GM20000 (cell line): ENCODE results near the gene FOS.

Source experiments
- DNase-seq: peaks from one replicate; pipeline ENCODE4 v3.0.0; 2012; ENCODE audit warnings: low spot score
- TF ChIP-seq, protein P1 (sequence below): IDR thresholded peaks from 2 replicates; pipeline ENCODE4 v1.5.1; 2012; ENCODE audit warnings: mild to moderate bottlenecking, control low read depth; ENCODE audit errors: extremely low read depth, missing control alignments

FOS gene

DNA sequence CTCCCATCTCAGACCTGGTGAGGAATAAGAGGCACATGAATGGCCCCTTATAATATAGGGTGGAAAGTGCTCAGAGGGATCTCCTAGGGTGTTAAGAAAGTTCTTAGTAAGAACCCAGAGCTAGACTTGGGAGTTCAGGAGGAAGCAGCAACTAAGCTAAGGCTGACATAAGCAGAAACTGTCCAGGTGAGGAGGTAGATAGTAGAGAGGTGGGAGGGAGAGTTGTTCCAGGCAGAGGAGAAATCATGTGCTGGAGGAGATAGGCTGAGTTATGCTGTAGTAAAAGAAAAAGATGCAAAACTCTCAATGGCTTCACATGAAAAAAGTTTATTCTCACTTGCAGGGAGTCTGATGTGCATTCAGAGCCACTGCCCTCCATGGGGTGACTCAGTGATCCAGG is 50.7 kb downstream of the FOS start:
- TF ChIP-seq, protein P1, sequence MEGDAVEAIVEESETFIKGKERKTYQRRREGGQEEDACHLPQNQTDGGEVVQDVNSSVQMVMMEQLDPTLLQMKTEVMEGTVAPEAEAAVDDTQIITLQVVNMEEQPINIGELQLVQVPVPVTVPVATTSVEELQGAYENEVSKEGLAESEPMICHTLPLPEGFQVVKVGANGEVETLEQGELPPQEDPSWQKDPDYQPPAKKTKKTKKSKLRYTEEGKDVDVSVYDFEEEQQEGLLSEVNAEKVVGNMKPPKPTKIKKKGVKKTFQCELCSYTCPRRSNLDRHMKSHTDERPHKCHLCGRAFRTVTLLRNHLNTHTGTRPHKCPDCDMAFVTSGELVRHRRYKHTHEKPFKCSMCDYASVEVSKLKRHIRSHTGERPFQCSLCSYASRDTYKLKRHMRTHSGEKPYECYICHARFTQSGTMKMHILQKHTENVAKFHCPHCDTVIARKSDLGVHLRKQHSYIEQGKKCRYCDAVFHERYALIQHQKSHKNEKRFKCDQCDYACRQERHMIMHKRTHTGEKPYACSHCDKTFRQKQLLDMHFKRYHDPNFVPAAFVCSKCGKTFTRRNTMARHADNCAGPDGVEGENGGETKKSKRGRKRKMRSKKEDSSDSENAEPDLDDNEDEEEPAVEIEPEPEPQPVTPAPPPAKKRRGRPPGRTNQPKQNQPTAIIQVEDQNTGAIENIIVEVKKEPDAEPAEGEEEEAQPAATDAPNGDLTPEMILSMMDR, result no peak
- no peak for DNase-seq

DNA sequence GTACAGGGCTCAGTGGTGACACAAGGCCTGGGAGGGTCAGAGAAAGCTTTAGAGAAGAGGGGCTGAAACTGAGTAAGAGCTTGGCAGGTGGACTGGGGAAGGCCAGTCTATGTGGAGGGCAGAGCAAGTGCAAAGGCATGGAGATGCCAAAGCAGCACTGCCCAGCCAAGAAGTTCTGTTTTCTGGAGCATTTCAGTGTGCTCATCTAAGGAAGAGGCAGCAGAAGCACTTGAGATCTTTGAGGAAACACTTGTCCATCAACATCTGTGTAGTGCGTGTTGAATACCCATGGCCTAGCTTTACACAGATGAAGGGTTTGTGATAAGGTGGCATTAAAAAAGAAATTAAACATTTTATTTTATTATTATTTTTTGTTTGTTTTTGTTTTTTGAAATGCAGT is 52.8 kb downstream of the FOS start:
- DNase-seq, result no peak
- TF ChIP-seq, protein P1, result no peak
